H54 (cell line): Measurements from ENCODE around the gene PPIL4.

Source experiments
- DNase-seq: peaks from one replicate; pipeline ENCODE4 v3.0.0; 2011; ENCODE audit warnings: low spot score, mixed read lengths; ENCODE audit not compliant: insufficient read length
- FAIRE-seq: peaks from 3 replicates; lab custom pipeline; 2011; peaks lifted over from hg19 to GRCh38; lab: Jason Lieb, UNC
- POLR2A ChIP-seq: IDR thresholded peaks from 2 replicates; pipeline ENCODE4 v1.6.1; 2011; ENCODE audit warnings: low read depth, mild to moderate bottlenecking, low read length

The PPIL4 gene

GRCh38 chr6:149560736-149561135, 14.9 kb upstream of the PPIL4 start:
- FAIRE-seq, result no peak
- no peak for TF ChIP-seq POLR2A
- no peak for DNase-seq

GRCh38 chr6:149559389-149559788, 13.5 kb upstream of the PPIL4 start:
- DNase-seq, result no peak
- TF ChIP-seq POLR2A, result no peak
- no peak for FAIRE-seq

DNA sequence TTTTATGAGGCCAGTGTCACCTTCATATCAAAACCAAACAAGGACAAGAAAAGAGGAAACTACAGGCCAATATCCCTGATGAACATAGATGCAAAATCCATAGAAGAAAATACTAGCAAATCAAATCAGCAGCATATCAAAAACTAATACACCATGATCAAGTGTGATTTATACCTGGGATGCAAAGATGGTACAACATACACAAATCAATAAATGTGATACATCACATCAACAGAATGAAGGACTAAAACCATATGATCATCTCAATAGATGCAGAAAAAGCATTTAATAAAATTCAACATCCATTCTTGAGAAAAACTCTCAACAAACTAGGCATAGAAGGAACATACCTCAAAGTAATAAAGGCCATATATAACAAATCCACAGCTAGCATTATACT, 12.2 kb upstream of the PPIL4 start:
- TF ChIP-seq POLR2A, result no peak
- no peak for FAIRE-seq
- no peak for DNase-seq

DNA sequence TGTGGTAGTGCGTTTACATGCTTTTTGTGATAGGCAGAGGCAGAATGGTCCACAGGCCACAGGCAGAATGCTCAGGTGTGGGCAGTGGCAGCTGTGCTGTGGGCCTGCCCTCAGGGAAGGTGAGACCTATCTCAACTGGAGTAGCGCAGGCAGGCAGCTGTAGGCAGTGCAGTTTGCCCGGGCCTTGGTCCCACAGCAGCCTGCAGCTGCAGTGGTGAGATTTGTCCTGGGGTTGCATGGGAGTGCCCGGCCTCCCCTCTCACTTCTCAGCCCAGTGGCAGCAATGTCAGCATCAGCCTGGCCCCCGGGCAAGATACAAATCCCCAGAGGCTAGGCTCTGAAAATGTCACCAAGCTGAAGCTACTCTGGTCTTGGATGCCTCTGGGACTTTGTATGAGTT, 6.1 kb upstream of the PPIL4 start:
- DNase-seq (no peak), FAIRE-seq (no peak)
- no peak for TF ChIP-seq POLR2A

- no peak for TF ChIP-seq POLR2A
- no peak for DNase-seq
- FAIRE-seq, result no peak
Measured at GRCh38 chr6:149545258-149545753, 537 bp downstream of the PPIL4 start.

DNA sequence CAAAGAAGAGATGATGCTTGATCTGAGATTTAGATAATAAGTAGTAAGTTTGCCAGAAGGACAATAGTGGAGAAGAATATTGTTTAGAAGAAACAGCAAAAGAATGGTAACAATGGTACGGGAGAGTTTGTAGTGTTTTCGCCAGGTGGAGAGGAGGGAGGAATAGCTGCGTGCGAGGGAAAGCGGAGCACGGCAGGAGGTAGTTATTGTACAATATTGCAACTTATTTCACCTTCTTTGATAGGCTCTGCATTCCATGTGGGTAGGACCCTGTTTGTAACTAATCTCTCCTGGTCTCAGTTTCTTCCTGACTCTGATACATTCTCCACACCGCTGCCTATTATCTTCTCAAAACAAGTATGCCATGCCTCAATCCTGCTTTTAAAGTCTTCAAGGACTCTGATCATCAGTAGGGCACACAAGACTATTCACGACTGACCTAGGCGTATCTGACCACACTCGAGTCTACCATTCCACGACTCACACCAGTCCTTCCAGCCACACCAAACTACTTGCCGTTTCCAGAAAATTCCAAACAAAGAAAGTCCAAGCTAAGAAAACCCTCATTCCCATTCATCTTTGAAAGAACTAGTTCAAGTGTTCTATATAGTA, 1.1 kb downstream of the PPIL4 start:
- FAIRE-seq (no peak), DNase-seq (no peak)
- no peak for TF ChIP-seq POLR2A

GRCh38 chr6:149541139-149541538, 4.7 kb downstream of the PPIL4 start:
- no peak for TF ChIP-seq POLR2A
- DNase-seq (no peak), FAIRE-seq (no peak)

GRCh38 chr6:149534742-149535141, 11.1 kb downstream of the PPIL4 start:
- FAIRE-seq, result no peak
- no peak for DNase-seq
- TF ChIP-seq POLR2A, result no peak

DNA sequence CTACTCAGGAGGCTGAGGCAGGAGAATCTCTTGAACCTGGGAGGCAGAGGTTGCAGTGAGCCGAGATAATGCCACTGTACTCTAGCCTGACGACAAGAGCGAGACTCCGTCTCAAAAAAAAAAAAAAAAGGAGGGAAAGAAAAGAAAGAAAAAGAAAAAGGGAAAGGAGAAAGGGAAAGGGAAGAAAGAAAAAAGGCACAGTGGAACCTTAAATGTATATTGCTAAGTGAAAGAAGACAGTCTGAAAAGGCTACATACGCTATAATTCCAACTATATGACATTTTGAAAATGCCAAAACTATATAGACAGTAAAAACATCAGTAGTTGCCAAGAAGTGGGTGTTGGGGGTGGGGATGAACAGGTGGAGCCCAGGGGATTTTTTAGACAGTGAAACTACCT, 16.2 kb downstream of the PPIL4 start:
- TF ChIP-seq POLR2A, result no peak
- FAIRE-seq, result no peak
- no peak for DNase-seq

DNA sequence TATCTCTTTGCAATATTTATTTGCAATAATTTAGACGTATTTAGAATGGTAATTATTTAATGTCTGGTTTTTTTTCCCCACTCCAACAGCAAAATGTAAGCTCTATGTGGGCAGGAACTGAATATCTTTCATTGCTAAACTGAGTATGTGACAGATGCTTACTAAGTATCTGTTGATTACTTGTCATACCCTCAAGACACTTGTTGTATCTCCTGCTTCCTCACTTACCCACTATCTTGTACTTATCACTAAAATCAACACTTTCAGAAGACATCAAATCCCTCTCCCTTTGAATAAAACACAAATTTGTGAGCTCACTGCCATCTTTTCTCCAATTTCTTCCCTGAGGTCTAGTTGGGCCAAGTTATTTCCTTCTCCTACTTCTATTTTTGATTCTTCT, 30.3 kb downstream of the PPIL4 start:
- DNase-seq (no peak), FAIRE-seq (no peak)
- TF ChIP-seq POLR2A, result no peak

DNA sequence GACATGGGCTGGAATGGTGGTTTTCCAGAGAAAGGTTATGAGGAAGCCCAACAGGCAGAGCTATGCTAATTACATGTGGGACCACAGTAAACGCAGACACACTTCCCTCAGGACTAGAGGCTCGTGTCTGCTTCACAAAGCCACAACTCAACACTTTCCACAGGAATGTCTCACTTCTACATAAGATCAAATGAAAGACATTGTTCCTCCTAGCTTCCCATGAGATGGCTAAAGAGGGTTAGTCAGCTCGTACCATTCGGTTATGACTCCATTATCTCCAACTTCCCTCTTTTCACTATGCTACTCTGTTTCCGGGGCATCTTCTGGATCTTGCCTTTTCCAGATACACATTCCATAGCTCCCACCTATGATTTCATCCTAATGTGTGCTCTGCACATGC, 31.9 kb downstream of the PPIL4 start:
- no peak for FAIRE-seq

DNA sequence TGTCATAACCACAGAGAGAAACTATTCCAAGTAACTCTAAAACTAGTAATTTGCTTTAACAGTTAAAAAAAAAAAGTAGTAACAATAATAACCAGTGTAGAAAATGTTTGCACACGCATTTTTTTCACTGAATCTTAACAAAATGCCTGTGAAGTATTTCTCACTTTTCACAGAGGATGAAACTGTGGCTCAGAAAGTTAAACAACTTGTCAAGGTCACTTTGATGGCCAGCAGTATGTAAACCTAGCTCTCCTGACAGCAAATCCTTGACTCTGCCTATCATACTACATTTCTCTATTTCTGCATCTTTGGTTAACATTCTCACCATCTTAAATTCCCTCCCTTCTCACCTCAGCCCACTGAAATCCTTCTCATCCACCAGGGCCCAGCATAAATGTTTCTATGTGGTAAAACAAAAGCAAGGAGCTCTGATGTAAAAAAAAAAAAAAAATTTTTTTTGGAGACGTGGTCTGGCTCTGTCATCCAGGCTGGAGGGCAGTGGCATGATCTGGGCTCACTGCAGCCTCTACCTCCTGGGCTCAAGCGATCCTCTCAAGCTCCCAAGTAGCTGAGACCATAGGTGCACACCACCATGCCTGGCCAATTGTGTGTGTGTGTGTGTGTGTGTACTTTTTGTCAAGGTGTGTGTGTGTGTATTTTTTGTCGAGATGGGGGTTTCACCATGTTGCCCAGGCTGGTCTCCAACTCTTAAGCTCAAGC, 34.9 kb downstream of the PPIL4 start:
- FAIRE-seq, result no peak
- TF ChIP-seq POLR2A, result no peak
- DNase-seq, result no peak

More for the DNA sequence above, 31.9 kb downstream of the PPIL4 start:
- TF ChIP-seq POLR2A, result no peak
- no peak for DNase-seq

DNA sequence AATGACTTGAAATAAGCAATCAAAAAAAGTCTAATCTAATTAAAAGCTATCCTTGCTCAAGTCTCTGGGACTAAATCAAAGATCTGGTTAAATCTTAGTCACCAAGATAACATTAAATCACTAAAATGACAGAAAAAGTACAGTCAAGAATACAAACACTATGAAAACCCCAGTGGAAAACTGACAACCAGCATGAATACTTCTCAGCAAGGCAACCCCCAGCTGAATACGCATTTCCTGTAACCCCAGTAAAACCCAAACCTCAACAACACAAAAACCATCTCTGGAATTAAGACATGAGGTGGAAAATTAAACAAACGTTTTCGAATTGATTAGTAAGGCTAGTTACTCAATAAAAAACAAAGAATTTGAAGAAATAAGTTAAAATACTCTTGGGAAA, 37.4 kb downstream of the PPIL4 start:
- no peak for TF ChIP-seq POLR2A
- no peak for FAIRE-seq

DNA sequence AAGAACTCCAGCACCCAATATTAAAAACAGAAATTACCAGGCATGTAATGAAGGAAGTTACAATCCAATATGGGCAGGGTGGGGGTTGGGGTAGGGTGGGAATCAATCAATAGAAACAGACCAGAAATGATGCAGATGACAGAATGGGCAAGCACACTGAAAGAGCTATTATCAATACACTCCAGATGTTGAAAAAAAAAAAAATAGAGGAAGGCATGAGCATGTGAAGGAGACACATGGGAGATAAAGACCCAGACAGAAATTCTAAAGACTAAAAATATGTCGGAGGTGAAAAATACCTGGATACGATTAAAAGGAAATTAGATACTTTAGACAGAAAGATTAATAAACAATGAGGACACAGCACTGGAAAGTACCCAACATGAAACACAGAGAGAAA, 42.0 kb downstream of the PPIL4 start:
- DNase-seq (no peak), FAIRE-seq (no peak)
- TF ChIP-seq POLR2A, result no peak

More for the DNA sequence above, 37.4 kb downstream of the PPIL4 start:
- DNase-seq, result no peak

DNA sequence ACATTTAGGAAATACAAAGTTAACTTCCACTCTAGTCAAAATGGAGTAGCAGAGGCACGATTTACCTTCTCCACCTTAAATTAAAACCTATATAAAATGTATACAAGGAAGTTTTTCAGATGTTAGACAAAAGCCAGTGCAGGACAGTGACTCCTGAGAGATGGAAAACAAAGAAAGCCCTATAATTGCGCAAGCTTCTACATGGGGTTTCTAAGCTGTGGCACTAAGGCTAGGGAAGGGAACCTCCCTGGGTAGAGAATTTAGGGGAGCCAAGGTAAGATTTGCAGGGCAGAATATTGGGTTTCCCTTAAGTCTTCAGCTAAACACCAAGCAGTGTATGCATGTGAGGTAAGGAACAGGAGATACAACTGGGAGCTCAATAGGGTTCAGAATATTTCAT, 42.6 kb downstream of the PPIL4 start:
- no peak for FAIRE-seq
- no peak for DNase-seq
- no peak for TF ChIP-seq POLR2A
